ENCODE results near the gene GNG12.
A peak's percentile ranks its signal among the peaks of the same experiment; 100 is the strongest.

GNG12 gene

DNA sequence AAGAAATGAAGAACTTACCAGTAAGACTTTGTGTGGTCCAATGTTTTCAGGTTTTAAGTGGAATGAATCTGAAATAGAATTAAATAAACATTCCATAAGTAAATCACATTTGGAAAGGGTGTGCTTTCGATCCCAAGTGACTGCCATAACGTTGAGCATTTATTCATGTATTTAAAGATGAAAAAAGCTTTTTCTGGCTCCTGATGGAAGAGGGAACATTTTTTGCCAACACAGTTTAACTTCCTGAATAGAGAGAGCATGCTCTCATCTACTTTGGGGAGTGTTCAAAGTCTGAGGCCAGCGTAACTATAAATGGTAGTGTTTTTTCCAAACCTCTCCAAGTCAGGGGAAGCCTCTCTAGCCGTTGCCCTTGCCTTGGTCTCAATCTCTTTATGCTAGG is 55.8 kb downstream of the GNG12 start:
- DNase-seq, result no peak

DNA sequence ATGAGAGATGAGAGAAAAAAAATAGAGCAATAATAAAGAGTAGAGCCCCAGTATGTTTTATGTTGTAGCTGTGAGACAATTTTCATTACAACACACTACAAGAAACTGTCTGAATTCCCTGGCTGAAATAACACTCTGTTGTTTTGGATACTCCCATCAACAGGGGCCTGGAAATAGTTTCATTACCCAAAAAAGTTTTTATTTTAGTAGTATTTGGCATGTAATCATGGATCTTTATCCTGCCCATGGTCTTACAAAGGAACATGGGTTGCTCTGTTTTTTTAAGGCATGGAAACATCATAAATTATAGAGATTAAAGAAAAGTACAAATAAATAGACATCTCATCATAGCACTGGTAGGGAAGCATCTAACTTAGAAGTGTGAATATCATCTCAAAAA is 56.3 kb downstream of the GNG12 start:
- no peak for DNase-seq

GRCh38 chr1:67773462-67773861 is 59.8 kb downstream of the GNG12 start:
- DNase-seq, result no peak

GRCh38 chr1:67771749-67772148 is 61.5 kb downstream of the GNG12 start:
- no peak for DNase-seq

DNA sequence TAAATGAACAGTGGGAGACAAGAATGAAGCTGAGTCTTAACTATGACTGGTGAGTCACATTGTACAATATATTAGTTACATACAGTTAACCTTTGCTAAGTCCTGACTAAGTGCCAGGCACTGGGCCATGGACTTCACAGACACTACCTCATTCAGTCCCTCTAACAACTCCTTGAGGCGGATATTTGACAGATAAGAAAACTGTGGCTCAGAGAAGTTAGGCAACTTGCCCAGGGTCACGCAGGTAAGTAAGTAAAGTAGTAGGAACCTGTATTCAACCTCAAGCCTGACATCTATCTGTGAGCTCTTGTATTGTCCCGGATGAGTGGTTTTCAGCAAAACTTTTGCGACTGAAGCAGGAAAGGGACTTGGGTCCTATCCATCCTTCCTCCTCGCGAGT is 62.1 kb downstream of the GNG12 start:
- peak; percentile 61 for DNase-seq

DNA sequence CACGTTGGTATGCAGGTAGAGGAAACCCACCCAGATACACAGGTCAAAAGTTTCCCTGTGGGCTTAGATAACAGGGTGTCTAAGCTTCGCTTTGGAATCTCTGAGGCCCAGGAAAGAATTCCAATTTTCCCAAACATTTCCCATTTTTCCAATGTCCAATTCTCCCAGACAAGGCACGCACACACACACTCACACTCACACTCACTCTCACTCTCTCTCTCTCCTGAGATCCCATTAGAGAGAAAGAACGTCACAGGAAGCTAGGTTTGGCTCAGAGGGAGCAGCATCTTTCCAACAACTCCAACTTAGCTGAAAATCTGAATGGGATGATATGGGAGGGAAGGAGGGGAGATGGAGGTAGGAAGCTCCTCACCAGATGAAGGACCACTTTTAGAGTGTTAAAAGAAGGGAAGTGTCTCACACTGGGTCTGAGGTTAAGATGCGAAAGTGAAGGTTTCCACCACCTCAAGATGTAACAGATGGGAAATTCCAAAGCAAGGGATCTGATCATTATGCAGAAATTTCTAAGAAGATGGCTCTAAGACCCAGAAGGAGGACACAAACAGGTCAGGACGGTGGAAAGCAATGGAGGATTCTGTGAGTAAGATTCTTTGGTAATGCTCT is 63.5 kb downstream of the GNG12 start:
- DNase-seq, result no peak

- DNase-seq, result no peak
These were observed 64.8 kb downstream of the GNG12 start for GRCh38 chr1:67768480-67768879.

- DNase-seq, result no peak
These were observed 66.0 kb downstream of the GNG12 start for GRCh38 chr1:67767103-67767782.

DNA sequence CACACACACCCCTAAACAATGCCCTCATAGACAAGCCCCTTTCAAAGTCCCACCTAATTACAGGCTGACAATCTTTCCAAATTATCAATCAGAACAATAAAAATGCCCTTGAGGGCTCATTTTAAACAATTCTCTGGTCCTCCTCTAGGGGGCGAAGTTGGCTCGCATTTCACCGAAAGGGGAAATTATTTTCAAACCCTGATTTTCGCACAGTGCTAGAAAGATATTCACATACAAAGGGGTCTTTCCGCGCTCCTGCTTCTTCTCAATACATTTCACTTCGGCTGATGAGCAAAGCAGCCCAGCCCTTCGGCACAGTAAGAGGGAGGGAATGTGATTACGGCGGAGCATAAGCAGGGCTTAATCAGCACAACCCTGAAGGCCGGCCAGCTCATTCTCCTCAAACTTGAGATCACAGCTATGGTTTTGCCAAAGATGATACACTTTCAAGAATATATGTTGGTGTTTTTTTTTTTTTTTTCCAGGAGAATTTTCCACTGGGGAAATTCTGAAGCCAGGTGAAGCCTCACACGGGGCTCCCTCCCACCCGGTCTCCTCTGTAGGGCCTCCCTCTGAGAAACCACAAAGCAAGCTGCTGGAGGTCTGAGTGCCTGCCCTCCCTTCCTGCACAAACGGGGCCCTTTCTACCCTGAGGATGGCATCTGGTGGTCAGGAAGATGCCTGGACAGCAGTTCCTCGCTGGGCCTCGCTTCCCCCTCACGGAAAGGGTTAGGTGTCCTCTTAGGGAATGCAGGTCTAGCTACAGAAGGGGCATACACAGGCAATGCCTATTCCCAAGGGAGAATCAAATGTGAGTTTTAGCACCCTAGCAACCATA is 66.9 kb downstream of the GNG12 start:
- DNase-seq, result peak; percentile 75

DNA sequence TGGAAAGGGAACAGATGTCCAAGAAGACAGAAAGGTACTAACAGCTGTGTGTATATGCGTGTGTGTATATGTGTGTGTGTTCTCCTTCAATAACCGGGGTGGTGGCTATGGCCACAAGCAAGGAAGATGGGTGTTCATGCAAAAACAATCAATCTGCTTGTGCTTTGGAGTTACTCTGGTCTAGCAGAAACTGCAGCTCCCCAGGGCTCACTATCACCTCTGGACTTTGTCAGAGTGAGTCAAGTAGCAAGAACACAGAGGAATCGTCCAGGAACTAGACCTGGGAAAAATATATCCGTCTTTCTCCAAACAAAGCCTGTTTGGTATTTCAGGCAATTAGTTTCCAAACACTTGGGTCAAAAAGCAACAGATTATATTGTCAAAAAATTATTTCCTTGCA is 68.6 kb downstream of the GNG12 start:
- DNase-seq, result no peak

DNA sequence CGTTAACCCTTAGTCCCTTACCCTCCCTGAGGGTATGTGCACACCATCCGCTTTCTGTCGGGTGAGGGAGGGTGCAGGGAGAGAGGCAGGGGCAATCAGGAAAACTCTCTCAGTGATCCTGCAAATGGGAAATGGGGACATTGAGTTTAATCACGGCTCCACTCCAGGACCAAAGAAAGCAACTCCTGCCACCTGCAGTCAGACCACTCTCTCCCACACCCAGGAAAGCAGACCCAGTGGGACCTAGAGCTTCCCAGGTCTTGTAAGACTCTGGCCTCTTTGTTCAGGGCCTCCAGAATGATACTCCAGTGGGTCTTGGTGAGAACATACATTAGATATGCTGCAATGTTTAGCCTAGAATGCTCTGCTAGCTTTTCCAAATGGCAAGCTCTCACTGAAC is 71.5 kb downstream of the GNG12 start:
- DNase-seq, result no peak

- DNase-seq, result no peak
These were observed 72.2 kb downstream of the GNG12 start for GRCh38 chr1:67761091-67761490.

- DNase-seq, result peak; percentile 83
These were observed 73.0 kb downstream of the GNG12 start for GRCh38 chr1:67760030-67760821.

GRCh38 chr1:67759692-67760029 is 73.6 kb downstream of the GNG12 start:
- DNase-seq, result no peak

GRCh38 chr1:67759066-67759465 is 74.2 kb downstream of the GNG12 start:
- DNase-seq, result no peak

DNA sequence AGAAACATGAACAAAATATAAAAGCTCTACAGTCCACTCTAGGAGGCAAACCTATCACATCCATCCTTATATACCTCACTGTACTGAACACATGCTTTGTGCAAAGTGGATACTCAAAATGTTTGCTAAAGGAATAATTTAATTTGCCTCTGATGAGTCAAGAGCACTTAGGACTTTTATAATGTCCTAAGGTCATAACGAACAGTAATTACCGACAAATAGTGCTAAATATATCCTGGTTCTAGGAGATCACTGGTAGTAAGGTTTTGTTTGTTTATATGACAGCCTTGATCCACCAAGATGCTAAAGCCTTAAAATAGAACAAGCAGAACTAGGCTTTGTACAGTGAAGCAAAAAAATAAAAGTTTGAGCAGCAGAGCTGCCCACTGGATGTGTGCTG is 77.6 kb downstream of the GNG12 start:
- DNase-seq, result no peak

- DNase-seq, result no peak
These were observed 78.1 kb downstream of the GNG12 start for GRCh38 chr1:67755160-67755559.

DNA sequence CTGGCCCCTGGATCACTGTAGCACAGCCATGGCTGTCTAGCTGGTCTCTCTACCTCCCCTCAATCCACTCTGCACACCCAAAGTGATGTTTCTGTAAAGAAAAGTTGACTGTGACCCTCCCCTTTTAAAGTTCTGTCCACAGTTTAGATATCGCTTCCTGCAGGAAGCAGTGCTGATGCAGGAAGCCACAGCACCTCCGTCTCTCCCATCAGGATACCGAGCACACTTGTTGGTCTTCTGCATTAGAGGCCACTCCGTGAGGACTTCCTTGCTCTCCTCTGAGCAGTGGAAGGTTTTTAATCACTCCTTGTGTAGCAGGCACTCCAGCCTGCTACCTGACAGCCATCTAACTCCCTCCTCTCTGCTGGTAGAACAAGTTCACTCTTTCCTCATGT is 78.7 kb downstream of the GNG12 start:
- DNase-seq, result no peak

GRCh38 chr1:67753776-67754525 is 79.3 kb downstream of the GNG12 start:
- DNase-seq, result no peak

DNA sequence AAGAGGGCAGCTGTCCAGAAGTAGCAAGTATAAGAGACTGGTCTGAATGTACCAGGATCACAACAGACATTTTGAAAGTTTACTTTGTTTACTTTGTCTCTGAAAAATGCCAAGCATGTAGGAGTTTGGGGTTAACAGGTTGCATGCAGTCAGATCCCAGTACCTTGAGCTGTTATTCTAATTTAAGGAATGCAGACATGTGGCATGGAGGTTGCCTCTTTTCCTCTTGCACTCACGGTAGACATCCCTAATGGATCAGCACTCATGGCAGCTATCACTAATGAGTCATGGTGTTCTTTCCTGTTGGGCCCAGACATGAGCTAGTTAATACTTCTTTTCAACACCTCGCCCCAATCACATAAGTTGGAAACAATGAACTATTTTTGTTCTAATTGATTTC is 81.0 kb downstream of the GNG12 start:
- peak; percentile 63 for DNase-seq

DNA sequence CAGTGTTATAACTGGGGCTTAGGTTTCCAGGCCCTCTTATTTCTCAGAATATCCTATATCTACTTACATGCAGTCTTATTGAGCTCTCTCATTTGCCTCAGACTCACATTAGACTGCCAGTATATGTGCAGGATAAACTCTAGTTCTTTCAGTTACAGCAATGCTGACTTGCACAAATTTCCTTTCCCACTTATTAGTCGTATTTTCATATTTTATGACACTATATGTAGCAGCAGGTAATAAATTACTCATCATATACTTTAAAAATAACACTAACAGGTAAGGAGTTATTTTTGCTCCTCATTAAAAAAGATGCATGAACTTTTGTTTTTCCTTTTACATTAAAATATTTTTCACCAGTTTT is 82.6 kb downstream of the GNG12 start:
- DNase-seq, result no peak

DNA sequence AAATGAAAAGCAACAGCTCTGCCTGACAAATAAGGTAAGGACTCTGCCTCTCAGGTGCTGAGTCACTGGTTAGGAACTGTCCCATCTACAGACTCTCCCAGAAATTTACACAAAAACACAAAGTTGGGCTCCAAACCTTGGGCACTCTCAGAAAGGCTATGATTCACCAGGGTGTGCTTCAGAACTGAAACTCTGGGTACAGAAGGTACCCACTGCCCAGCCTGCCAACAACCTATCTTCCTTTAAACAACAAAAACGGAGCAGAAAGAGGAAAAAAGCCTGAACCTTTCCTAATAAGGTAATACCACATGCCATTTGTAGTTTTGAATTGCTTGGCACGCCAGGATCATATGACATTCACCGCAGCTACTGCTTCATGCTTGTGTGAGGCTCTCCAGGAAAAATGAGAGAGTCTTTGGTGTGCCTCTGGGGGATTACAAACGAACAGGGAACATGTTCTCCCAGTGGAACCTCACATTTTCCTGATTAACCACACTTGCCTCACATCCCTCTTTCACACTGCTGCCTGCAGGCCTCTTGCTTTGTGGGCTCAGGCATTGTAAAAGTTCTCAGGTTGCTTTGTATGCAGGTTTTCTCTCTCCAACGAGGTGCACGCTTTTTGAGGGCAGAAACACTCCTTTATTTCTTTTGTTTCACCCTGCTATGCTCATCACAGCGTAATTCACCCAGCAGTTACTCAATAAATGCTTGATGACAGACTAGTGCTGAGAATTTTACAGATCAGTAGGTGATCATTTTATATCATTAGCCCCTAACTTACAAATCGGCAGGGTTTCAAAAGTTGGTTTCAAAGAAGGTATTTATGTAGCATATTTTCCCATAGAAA is 83.2 kb downstream of the GNG12 start:
- peak; percentile 82 for DNase-seq
